Epithelial cell of umbilical artery (primary cell): ENCODE measurements around the gene DNAJA4. TPM values are rescaled to one million over a fixed set of nuclear protein-coding genes. Genes with fewer than 3 reads are reported as not detected.

Experiments
- total RNA-seq: library from RNA; depleted of rRNA; stranded (reverse); fragments of >200 nt; gene quantifications from 2 replicates; pipeline ENCODE4 v1.2.3, GENCODE V29; 2014

The DNAJA4 gene
- total RNA-seq, result 5.2 and 8.8 TPM in 2 replicates

GRCh38 chr15:78264304-78265136 lies at the start of gene DNAJA4:
Gene DNAJA4 (plus strand): TSS chr15:78264562. CDS start chr15:78264764, 202 bp downstream.

GRCh38 chr15:78234515-78235040 lies 29.8 kb upstream of the DNAJA4 start, which contains the start of gene ACSBG1:
Gene ACSBG1 (minus strand): TSS chr15:78234565. CDS start chr15:78234501, 64 bp downstream.

GRCh38 chr15:78299101-78299930 lies 35.0 kb downstream of the DNAJA4 start, which contains the start of gene SKIC8:
Gene SKIC8 (minus strand): TSS chr15:78299609. CDS start chr15:78295686, 3,923 bp downstream.

Other genes starting within 250 kb of the DNAJA4 start
- gene TBC1D2B, start 186.9 kb upstream of the DNAJA4 start, total RNA-seq, result 21.4 and 27.5 TPM in 2 replicates
- gene SH2D7, start 172.0 kb upstream of the DNAJA4 start, total RNA-seq, result not detected in 2 replicates
- gene CIB2, start 133.1 kb upstream of the DNAJA4 start, total RNA-seq, result 2.0 and 2.6 TPM in 2 replicates
- gene IDH3A, start 115.2 kb upstream of the DNAJA4 start, total RNA-seq, result 38.0 and 122 TPM in 2 replicates
- gene ACSBG1, start 30.0 kb upstream of the DNAJA4 start, total RNA-seq, result under 0.01 TPM in 1 of 2 replicates, not detected in the other
- gene SKIC8, start 35.0 kb downstream of the DNAJA4 start, total RNA-seq, result 120 and 160 TPM in 2 replicates
- gene CRABP1, start 75.8 kb downstream of the DNAJA4 start, total RNA-seq, result not detected in 2 replicates
- gene IREB2, start 173.7 kb downstream of the DNAJA4 start, total RNA-seq, result 25.7 and 31.8 TPM in 2 replicates
- 1.6 and 1.8 TPM in 2 replicates for gene HYKK, start 243.0 kb downstream of the DNAJA4 start, total RNA-seq